Brain pericyte (primary cell): ENCODE measurements around the gene ADI1.
"Not testable (repeated sequence)": the region's sequence is repeated elsewhere in the genome, so short reads cannot be mapped to it uniquely, and the experiment has no call there.

Source experiments
- DNase-seq: peaks from one replicate; pipeline ENCODE4 v3.0.0-alpha.2; 2012; ENCODE audit warnings: low read depth, low spot score

ADI1 gene

DNA sequence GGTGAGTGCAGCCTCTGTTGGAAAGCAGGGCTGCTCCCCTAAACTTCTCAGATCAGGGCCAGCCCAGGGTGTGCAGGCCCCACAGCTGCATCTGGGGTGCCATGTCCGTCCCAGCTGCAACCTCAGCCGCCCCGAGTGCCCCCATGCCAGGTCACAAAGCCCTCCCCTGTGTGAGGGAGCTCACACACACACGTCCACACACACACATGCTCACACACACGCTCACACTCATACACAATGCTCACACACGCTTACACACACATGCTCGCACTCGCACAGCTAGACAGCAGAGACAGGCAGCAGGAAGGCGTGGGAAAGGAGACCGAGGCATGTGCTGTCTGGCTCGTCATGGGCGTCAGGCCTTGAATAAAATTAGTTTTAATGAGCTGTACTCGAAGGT is 55.4 kb downstream of the ADI1 start:
- DNase-seq: no peak

DNA sequence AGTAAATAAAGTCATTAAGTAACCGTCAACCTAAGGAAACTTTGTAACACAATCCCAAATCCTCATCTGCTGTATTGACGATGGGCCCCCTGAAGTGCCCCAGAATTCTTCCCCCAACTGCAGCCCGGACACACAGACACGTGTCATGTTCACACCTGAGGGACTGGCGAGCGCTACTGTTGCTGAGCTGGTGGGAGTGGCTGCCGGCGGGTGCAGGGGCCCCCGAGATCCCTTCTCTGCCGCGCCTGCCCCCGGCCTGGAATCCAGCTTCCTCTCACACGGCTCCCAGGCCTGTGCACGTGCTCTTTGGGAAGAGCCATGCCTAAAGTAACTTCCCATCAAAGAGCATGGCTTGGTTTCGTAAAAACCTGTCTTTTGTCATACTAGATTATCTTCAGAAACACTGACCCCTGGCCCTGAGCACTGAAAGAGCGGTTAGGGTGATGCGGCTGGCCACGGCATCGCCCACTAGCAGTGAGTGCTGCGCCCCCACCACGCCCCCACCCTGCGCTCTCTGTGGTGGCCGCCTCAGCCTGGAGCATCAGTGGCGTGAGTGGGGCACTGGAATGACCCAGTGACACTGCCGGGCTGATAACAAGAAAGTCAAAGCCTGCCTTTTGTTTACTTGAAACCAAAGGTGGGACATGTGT is 56.0 kb downstream of the ADI1 start:
- DNase-seq: no peak

DNA sequence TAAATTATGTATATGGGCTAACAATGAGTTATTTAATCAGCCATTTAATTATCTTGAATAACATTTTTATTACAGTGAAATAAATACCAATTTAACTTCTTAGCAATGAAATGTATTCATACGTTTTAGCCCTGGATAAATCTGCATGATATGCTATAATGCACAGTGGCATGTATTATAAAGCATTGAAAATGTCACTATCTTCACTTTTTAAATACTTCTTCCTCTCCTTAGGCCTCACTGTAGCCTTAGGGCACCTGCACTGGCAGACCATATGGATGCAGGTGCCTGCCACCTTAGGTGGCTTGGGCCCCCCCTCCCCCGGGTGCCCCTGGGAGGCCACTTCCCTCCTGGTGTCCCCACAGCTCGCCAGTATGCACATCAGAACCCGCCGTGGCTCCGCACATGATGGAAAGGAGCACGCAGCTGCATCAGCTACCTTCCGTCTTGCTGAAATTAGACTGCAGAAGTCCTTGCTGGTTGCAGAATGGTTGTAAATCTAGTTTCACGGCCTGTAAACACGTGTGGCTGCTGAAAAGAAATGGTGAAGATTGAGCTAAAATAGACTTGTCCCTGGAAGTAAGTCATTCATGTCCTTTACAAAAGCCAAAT is 56.7 kb downstream of the ADI1 start:
- no peak for DNase-seq

DNA sequence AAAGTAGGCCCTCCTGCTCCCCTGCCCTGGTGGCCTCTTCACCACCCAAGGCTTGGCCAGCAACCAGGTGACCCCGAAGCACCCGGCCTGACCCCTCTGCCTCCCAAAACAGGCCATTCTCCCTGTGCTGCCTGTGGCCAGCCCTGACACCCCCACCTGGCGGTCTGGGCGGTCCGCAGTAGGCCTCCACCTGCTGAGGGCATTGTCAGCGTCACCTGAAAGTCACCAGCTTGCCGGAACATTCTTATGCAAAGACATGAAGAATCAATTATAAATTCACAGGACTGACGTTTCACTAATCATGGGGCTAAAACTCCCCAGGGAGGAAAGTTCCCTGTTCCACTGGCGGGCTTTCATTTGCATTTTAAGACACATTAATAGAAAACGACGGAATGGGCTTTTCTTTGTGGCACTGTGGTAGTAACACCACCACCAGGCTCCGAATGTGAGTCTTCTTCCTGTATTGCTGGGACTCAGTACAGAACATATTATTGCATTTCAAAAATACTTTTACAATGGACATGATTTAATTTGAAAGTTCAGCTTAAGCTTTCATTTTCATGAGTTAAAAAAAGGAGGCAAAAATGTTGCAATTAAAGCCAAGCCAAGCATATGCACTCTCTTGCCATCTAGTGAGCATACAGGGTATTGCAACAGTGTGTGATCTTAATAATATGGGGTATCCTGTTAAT is 57.4 kb downstream of the ADI1 start:
- no peak for DNase-seq

DNA sequence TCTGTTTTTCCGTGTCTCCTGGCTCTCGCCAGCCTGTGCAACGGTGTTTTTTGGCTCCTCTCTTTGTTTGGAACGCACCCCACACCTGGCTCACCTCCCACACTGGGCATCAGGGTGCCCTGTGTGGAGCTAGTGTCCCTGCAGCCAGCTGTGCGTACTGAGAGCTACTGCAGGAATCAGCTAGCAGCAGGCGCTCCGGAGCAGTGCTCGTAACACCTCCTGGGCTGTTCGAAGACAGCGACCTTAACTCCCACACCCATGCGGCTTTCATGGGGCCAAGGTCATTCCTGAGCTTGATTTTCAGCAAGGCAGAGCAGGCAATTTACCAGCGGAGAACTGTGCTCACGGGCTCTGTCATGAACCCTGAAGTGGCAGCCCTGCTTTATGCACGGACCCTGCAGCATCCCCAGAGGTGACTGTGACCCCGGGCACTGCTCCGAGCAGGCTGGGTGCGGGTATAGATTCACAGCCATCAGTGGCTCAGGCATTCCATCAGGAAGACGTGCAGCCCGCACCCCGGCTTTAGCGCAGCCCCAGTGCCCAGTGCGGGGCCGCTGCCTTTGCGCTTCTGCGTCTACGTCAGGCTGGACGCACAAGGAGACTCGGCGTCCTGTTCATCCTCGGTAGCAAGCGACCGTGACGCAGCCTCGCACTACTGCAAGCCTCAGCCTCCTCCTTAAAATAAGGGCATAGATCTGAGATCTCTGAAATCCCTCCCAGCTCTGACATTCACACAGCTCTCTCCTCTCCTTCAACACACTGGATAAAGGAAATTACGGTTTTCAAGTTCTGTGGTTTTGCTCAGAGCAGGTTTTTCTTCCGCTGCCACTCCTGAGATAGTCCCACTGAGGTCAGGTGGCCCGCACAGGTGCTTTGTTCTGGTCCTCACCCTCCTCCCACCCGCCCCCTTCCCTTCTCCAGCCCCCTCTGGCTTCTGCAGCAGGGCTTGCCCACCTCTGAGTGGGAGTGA is 58.2 kb downstream of the ADI1 start:
- no peak for DNase-seq

DNA sequence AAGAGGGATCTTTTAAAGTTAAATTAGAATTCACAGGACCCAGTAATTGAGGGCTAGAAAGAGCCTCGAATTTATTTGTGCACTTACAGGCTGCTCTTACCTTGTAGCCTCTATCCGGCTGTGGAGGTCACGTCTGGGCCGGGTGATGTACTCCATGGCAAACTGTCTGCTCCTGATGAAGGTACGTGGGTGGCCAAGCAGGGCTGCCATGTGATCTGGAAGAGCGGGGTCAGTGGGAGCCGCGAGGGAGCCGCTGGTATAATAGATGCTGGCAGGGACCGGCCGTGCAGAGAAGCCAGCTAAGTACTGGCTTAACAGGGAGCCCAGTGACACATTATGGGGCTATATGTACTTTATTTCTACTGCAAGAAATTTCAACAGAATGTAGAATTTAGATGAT is 59.2 kb downstream of the ADI1 start:
- DNase-seq: no peak

DNA sequence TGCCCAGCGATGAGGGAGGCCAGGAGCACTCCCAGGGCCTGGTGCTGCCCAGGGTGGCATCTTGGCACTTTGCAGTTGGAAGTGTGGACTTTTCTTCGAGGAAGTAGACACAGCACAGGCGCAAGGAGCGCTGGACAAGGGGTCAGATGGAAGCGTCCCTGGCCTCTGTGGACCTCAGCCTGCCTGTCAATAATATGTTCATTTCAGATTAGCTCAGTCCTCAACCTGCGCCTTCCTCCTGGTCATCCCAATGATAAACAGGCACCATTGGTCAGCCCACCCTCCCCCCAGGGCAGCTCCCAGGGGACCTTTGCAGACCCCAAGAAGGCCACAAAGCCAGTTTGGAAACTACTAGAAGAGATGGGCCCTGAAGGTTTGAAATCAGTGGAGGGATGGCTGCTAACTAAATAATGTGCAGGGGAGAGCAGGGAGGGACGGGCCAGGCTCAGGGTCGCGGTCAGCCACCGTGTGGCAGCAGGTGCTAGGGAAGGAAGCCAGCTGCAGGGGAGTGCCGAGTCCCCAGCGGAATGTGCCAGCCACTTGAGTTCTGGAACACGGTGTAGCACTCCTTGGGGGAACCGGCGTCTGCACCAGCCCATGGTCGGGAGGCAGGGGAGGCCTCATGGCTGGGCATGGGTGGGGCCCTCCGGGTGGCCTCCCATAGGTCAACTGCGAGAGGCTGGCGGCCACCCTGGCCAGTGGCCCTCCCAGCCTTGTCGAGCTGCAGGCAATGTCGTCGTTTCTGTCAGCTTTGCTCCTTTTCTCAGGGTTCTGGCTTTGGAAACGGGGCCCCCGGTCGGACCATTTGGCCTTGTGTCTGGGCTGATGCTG is 59.9 kb downstream of the ADI1 start:
- no peak for DNase-seq

DNA sequence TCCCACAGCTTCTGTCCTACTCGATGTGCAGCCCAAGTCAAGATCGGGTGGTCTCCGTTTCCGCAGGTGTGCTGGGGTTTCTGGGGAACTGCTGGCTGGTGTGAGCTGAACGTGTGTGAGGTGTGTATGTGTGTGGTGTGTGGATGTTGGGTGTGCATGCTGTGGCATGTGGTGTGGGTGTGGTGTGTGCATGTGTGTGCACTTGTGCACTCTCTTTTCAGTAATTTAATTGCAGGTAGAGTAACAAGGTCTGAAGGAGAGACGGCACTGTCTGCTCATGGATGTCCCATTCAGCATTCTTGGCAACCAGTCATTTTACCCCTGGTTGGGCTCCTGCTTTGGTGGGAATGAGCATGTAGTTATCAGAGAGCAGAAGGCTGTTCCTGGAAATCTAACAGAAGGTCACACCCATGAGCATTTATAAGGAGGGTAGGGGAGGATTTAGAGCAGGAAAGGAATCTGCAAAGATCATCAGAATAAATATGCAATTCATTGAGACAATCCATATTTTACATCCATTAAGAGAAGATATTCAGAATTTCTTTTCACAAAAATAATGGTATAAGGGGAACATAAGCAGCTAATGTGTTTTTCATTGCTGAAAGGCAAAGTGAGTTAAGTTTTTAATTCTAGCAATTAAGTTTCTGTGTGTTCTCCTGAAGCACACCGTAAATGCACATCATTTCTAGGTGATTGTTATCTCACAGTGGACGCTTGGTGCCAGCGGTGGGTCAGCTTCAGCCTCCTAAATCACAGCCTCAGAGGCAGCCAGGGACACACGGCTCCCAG is 60.7 kb downstream of the ADI1 start:
- no peak for DNase-seq

DNA sequence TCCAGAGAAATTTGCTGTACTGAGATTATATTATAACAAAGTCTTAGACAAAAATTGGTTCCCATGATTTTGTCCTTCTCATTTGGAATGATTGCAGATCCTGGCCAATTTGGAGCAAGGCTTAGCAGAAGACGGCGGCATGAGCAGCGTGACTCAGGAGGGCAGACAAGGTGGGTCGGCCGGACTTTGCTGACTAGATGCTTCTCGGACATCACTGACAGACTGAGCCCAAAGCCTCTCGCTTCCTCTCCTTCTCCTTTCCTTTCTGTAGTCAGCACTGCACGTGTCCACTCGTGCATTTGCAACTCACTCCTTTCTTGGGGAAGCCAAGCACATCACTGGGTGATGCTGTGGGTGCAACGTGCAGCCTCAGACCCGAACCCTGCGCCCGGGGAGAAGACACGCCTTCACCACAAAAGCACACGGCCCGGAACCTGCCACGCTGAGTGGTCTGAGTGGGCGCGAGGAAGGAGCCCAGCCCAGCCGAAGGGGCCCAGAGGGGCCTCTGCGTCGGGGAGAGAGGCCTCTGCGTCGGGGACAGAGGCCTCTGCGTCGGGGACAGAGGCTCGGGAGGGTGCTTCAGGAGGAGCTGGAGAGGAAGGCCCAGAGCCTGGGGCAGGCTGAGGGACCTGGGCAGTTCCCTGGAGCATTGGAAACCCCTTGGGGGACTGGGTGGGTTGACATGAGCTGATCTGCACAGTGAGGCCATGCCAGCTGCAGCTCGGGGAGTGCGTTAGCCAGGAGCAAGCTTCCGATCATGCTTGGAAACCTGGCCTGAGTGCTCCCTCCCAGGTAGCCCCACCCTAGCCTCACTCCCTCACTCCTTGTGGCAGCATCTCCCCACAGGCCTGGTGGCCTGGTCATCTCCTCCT is 61.6 kb downstream of the ADI1 start:
- no peak for DNase-seq

DNA sequence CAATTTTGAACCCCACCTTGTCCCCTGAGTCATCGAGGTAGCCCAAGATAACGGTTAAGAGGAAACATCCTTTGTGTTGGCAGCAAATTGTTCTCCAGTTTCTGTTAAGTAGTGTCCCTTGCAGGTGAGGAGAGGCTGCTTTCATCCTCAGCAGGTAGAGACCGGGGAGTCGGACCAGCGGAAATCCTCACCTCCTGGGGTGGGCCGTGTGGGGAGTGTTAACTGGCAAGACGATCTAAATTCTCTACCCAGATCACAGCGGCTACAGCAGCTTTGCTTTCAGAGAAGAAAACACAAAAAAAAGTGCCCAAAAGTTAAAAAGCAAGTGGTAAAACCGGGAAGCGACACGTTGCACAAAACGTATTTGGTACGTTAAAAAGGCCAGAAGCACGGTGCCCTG is 63.2 kb downstream of the ADI1 start:
- DNase-seq: no peak

DNA sequence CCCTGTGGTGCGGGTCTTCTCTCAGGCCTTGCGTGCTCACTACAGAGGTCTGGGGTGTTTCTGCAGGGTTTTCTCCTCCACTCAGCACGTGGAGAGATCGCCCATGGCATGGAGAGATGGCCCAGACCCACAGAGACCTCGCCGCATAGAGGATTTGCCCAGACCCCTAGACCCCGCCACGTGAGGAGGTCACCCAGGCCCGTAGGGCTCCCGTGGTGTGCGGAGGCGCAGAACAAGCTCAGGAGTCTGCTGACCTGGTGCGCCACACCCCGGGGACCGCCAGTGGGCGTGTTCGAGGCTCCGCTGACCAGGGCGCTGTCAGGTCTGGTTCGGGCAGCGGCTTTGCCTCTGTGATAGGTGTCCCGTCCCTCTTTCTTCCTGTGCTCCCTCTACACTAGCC is 64.5 kb downstream of the ADI1 start:
- DNase-seq: no peak

DNA sequence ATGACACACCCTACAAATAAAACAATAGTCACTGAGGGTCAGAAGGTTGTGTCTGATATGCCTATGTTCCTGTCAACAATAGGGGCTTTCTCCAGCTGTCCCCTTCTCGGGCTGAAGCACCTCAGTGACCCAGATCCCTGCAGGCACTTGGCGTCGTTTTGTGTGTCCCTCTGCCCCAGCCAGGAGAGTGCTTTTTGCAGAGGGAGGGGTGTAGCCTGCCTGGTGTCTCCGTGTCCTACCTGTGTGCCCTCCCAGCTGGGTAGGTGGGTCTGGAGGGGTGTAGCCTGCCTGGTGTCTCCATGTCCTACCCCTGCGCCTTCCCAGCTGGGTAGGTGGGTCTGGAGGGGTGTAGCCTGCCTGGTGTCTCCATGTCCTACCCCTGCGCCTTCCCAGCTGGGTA is 65.3 kb downstream of the ADI1 start:
- not testable (repeated sequence) for DNase-seq

DNA sequence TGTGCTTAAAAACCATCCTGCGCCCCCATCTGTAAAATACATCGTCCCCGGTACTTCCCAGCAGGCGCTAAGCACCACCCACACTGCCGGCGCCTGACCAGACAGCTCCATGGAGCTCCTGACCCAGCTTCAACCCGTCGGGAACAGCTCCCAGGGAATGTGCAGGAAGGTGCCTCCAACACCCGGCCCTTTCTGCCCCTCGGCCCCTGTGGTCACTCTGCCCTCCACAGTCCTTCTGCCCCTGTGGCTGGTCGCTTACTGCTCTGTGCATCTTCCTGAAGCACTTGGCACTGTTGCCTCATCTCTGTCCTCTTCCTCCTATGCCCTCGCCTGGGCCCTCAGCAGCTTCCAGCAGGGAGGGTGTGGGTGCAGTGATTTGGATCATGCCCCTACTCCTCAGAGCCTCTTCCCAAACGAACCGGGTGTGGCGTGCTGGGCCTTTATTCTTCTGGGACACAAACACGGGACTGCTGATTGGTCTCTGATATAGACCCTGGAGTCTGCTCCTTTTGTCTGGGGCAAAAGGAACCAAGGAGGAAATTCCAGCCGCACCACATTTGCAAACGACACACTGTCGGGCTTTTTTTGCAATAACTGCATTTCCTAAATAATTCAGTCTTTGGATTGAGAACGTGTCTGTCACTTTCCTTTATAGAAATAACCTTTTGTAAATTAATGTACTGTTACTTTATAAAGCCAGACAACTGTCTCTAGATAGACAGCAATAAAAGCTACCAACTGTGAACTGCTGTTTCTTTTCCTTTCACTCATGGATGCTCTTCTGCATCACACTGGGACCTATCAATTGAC is 65.9 kb downstream of the ADI1 start:
- DNase-seq: no peak

DNA sequence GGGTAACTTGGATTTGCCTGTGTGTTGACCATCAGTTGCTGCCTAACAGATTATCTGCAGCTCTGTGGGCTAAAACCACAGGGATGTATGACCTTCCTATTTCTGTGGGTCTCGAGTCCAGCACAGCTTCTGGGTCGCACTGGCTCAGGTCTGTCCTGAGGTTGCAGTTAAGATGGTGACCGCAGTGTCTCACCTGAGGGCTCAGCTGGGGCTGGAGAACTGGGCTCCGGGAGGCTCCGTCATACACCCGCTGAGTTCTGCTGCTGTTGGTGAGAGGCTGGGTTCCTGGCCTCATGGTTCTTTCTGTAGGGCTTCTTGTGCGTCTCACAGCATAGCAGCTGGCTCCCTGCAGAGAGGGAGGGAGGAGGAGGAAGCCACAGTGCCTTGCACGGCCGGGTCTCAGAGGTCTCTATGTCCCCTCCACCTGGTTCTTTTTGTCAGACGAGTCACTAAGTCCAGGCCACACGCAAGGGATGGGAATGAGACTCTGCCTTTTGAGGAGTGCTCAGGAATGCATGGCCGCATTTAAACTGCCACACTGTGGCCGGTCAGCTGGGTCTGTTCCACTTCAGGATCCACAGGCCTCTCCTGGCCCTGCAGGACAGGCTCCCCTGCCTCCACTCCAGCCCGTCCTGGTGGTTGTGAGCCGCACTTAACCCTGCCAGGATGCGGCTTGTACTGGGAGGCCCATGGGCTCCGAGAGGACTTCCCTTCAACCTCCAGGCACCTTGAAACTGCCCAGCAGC is 67.2 kb downstream of the ADI1 start:
- DNase-seq: no peak

DNA sequence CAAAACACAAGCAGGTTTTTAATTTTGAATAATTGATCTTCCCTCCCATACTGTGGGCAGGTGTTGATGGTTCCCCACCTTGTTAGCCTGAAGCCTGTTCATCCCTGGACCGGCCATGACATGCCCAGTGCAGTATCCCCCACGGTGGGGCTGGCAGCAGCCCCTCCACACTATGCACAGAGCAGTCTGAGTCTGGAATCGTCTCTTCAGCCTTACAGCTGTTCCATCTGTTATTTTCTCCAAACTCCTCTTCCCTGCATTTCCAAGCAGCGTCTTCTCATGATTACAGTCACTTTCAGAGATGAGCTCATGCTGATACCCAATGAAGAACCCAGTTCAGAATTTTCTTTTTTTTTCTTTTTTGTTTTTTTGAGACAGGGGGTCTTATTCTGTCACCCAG is 68.2 kb downstream of the ADI1 start:
- DNase-seq: no peak

DNA sequence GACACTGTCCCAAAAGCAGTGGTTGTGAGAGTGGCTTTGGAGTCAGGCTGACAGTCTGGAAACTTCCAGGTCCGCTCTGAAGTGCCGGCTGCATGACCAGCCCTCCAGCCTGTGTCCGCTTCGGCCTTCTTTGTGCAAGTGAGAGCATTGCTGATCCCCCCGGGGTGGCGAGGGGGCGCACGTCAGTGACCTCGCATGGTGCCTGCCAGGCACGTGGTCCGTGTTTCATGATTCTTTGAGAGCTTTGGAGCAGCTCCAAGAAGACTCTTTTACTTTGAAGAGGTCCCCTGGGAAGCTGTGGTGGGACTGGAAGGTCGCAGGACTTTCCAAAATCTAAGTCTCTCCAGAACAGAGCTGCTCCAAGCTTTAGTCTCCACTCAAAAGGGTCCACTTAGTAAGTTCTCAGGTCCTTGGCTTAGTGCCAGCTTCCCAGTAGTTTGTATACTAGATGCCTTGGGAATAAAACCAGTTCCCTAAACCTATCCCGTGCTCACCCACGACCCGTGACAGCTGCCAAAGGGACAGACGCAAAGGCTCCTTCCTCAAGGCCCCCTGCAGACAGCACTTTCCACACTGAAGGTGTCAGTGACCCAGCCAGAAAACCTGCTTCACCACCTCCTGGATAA is 68.8 kb downstream of the ADI1 start:
- DNase-seq: no peak

DNA sequence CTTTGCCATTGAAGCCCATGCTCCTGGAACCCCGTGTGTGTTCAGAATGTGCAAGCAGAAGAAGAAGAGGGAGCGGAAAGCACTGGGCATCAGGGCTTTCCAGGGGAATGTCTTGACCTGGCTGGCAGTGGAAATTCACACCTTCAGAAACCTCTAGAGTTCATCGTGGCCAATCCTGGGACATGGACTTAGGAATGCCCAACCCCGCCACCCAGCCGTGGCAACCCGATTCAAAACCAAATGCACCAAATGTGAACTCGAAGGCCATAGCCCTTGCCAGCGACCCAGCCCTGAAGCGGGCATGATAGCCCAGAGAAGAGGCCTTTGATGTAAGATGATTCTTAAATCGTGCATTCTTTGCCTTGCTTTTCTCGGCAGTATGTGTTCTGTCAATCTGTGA is 69.4 kb downstream of the ADI1 start:
- DNase-seq: no peak
